ENCODE results near the gene SLC24A4.

SLC24A4 gene

DNA sequence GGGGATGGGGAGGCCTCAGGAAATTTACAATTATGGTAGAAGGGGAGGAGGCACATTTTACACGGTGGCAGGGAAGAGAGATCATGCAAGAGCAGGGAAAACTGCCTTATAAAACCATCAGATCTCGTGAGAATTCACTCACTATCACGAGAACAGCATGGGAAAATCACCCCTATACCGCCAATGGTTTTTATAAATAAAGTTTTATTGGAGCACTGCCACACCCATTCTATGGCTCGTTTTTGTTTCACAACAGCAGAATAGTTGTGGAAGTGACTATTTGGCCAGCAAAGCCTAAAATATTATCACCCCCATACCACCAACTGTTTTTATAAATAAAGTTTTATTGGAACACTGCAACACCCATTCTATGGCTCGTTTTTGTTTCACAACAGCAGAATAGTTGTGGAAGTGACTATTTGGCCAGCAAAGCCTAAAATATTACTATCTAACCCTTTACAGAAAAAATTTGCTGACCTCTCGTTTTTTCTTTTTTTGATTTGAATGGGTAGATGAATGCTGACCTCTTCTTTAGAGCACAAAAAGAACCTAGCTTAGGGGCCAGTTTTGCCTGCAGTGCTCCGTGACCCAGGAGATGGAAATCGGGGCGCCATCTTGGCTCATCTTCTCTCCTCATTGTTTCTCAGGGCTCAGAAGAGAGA, 113.3 kb downstream of the SLC24A4 start:
- DNase-seq (ENCODE audit: low read depth in 1 of 2, low spot score in 1 of 2): no peak

DNA sequence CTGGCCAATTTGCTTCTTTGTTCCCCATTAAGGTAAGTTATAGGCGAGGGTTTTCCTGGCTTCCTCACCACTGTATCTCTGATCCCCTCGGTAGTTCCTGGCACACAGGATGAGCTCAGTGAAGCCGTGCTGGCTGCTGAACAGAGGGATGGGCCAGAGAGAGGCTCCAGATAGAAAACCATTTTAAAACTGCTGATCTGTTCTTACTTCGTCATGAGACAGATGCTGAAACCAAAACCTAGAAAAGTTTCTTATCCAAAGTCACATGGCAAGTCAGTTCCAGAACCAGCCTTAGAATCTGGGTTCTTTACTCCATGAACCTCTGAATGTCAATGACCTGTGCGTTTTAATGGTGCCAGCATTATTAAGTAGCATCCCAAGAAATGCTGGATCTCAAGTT, 114.3 kb downstream of the SLC24A4 start:
- no peak for DNase-seq (ENCODE audit: low read depth in 1 of 2, low spot score in 1 of 2)

- no peak for DNase-seq (ENCODE audit: low read depth in 1 of 2, low spot score in 1 of 2)
Measured at GRCh38 chr14:92437729-92438285, 114.8 kb downstream of the SLC24A4 start.

DNA sequence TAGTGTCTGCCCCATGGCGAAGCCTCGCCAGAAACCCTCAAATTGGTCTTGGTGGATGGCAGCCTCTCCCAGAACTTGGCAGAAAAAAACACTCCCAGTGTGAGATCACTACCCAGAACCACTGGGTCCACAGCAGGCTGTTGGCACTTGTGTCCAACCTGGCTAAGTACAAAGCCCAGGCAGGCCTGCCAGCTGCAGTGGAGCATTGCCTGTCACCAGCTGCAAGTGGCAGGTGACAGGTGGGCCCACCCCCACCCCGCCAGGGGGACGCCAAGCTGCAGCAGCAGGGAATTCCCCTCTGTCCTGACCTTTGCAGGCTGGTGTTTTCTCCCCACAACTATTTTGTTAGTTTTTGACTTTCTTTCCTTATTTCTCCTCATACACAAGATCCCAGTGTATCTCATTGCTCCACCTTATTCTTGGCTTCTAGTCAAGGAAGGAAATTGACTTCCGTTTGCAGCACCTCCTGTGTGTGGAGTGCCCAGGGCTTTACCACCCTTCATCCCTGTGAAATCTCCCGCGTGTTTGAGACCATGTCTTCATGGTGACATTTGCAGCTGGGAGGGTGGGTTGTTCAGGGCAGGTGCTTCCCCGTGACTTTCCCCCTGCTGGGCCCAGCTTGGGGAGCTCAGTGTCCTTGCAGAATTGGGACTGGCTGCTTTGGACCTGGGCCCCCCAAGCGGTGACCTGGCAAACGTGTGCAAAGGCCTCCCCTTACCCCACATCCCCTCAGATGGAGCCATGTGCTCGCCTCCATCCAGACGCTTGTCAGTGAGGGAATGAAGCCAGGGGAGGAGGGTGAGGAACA, 116.8 kb downstream of the SLC24A4 start:
- no peak for DNase-seq (ENCODE audit: low read depth in 1 of 2, low spot score in 1 of 2)

DNA sequence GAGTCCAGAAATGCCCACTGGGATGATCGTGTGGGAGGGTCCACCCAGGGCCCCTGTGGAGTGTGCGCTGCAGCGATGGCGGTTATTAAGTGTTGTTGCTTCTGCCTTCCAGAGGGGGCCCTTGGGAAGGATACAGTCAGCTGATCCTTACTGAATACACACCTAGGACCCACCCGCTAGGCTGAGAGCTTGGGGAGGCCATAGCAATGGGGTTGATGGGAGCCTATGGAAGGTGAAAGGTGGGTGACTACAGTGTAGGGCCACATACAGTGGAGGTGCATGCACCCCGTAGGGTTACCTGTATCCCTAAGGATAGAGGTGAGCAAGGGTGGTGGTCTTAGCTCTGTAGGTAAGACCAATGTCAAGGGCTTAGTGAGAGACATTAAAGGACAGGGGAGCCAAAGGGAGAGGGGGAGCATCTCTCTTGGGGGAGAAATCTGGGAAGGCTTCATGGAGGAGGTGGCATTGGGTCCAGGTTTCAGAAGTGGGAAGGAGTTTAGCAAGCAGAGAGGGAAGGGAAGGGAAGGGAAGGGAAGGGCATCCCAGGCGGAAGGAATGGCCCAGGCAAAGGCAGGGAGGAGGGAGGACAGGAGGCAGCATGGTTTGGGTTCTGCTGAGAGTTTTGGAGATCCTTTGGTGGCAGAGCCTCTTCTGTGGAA, 117.5 kb downstream of the SLC24A4 start:
- DNase-seq (ENCODE audit: low read depth in 1 of 2, low spot score in 1 of 2): no peak

GRCh38 chr14:92441751-92442504, 119.0 kb downstream of the SLC24A4 start:
- DNase-seq (ENCODE audit: low read depth in 1 of 2, low spot score in 1 of 2): no peak

- no peak for DNase-seq (ENCODE audit: low read depth in 1 of 2, low spot score in 1 of 2)
Measured at GRCh38 chr14:92443167-92443566, 120.2 kb downstream of the SLC24A4 start.

DNA sequence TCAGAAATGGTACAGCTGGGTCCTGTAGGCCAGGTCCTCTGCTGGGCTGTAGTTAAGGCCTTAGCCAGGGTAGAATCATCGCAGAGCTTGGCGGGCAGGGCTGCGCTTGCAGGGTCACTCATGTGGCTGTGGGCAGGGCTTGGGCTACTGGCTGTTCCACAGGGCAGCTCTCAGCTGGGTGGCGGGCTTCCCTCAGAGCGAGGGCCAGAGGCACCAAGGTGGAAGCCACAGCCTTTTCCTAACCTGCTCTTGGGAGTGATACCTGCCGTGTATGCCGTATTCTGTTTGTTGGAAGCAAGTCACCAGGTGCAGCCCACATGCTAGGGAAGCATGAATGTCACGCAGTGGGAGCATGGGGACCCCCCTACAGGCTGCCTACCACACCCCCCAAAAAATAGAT, 120.8 kb downstream of the SLC24A4 start:
- DNase-seq (ENCODE audit: low read depth in 1 of 2, low spot score in 1 of 2): no peak

DNA sequence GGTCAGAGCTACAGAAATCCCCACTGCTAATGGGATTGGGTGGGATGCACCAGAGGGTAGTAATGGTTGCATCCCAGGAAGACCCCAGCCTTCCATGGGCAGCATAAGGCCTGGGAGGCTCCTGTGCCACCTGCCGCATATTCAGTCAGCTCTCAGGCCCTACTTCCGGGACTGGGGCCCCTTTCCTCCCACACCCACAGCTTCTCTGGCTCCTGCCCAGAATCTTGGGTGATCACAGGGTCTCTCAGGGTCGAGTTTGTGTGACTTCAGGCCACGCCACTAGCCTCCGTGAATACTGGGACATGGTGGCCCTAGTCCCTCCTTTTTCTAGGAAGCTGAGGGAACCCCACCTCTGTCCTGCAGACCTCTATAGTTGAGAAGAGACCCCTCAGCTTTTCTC, 123.8 kb downstream of the SLC24A4 start:
- DNase-seq (ENCODE audit: low read depth in 1 of 2, low spot score in 1 of 2): no peak

- no peak for DNase-seq (ENCODE audit: low read depth in 1 of 2, low spot score in 1 of 2)
Measured at GRCh38 chr14:92447416-92448197, 124.6 kb downstream of the SLC24A4 start.

DNA sequence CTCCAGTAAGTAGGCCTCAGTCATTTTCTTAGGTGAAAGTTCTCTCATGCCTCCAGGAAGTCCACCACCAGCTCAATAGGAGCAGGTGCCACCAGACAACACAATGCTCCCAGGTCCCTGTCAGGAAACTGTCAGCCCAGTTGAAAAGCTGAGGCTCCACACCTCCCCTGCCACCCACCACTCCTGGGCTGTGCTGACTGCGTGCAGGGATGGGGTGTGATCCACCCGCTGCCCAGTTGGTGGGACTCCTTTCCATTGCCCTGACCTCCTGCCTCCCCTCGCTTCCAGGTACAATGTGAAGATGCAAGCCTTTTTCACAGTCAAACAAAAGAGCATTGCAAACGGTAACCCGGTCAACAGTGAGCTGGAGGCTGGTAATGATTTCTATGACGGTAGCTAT, 125.8 kb downstream of the SLC24A4 start:
- no peak for DNase-seq (ENCODE audit: low read depth in 1 of 2, low spot score in 1 of 2)

GRCh38 chr14:92449404-92450181, 126.6 kb downstream of the SLC24A4 start:
- DNase-seq (ENCODE audit: low read depth in 1 of 2, low spot score in 1 of 2): no peak

GRCh38 chr14:92450351-92451070, 127.5 kb downstream of the SLC24A4 start:
- no peak for DNase-seq (ENCODE audit: low read depth in 1 of 2, low spot score in 1 of 2)

DNA sequence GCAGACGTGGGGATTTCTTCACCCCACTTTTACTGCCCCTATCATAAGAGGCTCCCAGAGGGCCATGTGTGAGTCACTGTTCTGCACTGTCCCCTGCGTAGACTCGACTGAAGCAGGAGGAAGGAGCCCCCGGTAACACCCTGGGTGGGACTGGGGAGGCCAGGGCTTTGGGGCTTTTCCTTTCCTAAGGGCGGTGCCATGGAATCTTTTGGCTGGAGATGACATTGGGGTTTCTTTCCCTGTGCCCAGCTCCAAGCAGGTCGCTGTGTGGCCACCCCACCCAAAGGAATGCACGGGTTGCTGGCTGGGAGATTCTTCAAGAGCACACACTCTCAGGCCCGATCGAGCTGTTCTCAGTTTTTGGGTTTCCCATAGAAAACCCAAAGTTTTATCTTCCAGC, 128.3 kb downstream of the SLC24A4 start:
- no peak for DNase-seq (ENCODE audit: low read depth in 1 of 2, low spot score in 1 of 2)

DNA sequence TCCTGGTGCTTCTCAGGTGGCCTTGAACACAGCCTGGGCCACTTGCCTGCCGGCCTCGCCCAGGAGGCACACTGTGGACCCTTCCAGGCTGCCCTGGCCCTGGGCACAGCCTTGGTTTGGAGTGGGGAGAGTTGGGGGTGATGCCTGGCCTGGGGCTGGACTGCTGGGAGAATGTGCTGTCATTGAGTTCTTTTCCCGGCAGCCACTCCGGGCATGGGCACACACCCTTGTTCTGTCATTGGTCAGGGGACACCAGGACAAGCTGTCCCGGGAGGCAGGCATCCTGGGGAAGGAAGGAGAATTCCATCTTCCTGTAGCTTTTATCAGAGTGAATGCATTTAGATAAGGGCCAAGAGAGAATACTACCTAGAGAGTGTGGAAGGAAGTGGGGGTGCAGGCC, 128.8 kb downstream of the SLC24A4 start:
- no peak for DNase-seq (ENCODE audit: low read depth in 1 of 2, low spot score in 1 of 2)

- DNase-seq (ENCODE audit: low read depth in 1 of 2, low spot score in 1 of 2): no peak
Measured at GRCh38 chr14:92452471-92452870, 129.5 kb downstream of the SLC24A4 start.

- no peak for DNase-seq (ENCODE audit: low read depth in 1 of 2, low spot score in 1 of 2)
Measured at GRCh38 chr14:92453691-92454090, 130.7 kb downstream of the SLC24A4 start.

DNA sequence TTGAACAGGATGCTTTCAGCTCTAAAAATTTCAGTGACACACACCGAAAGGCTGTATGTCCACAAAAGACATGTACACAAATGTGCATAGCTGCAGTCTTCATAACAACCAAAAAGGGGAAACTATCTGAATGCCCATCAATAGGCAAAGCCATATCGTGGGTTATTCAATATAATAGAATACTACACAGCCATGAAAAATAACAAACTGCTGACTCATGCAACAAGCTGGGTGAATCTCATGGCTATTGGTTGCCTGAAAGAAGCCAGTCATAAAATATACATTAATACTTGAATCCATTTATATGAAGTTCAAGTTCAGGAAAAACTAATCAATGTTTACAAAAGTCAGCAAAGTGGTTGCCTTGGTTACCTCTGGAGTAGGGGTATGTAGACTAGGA, 132.3 kb downstream of the SLC24A4 start:
- DNase-seq (ENCODE audit: low read depth in 1 of 2, low spot score in 1 of 2): no peak

Data from stimulated activated CD4-positive, alpha-beta T cell treated with anti-CD3 and anti-CD28 coated beads, Interleukin-15, amount 100 ng/mL, for 1 hour (primary cell).